Stimulated activated CD4-positive, alpha-beta T cell treated with anti-CD3 and anti-CD28 coated beads, Interleukin-1b, Interleukin-23, amount 100 ng/mL, for 4 hours (primary cell): Measurements from ENCODE around the gene PLAC1.
A peak's percentile ranks its signal among the peaks of the same experiment; 100 is the strongest.

ENCODE experiments used
- DNase-seq, 2 donors: peaks; one replicate each; pipeline ENCODE4 v3.0.0-alpha.2; 2020; ENCODE audit warnings: low read depth in 2 of 2

The PLAC1 gene

DNA sequence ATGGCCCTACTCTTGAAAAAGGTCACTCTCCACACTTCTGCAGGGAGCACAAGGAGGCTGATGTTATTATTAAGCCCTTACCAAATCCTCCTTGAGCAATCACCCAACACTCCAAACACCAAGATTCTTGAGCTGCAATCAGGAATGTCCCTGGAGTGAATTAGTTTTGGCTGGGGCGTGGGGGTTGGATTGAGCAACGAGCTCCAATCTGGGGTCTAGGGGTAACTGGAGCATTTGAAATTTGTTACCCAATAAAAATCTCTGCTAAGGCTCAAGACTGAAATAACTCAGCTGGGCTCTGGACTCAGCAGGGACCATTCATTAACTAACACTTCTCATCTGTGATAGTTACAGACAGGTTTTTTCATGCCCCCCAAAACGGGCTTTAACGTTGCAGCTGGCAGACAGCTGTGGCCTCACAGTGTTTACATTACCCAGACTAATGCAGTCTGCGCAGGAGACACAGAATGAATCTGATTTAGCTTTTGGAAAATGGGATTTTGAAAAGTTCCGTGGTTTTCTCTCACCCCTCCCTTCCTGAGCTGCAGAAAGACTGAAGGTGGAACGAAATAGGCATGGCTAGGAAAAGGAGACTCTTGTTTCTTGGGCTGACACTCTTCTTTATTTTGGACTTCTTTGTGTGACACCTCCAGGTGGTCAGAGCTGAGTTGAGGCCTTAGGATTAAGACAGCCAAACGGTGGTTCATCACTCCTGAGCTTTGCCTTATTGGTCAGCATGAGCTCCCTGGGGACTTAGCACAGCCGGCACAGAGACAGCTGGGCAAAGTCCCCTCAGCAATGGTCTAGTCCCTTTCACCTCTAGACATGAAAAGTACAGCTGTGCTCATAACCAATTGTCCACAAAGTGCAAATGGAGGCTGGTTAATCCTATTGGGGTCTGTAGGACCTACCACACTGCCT, 26.6 kb downstream of the PLAC1 start:
- DNase-seq = no peak

- no peak for DNase-seq
These were observed 29.6 kb downstream of the PLAC1 start for GRCh38 chrX:134628663-134629062.

DNA sequence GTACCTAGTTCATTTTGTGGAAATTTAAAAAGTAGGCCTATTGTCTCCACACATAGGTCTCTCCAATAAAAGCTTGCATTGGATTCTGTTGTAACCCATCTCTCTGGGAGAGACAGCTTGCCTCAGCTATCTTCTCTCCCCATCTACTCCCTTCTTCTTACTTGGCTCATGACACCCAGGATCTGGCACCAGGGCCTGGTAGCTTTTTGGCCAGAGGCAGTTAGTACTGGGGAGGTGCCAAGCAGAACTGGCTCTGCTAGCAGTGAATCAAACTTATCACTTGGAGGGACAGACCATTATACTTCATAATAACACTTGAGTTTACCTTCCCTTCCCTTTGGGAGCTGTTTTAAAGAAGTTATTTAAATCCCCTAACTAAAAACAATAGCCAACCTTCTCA, 31.8 kb downstream of the PLAC1 start:
- DNase-seq = no peak

- DNase-seq = no peak
These were observed 33.0 kb downstream of the PLAC1 start for GRCh38 chrX:134625315-134625718.

DNA sequence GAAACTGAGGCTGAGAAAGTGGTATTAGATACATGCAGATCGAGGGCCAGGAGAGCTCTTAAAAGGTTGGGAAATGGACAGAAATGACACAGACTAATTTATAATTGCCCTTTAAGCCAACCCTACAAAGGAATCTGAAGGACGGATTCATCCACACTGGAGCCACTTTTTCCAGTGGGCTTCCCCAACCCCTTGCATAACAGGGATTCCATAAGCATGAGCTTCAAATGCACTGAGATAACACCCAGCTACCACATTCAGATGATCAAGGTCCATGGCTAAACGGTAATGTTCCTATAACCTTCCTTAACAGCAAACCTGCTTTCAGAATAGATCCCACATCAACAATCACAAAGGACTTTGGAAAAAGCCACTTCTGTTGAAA, 34.2 kb downstream of the PLAC1 start:
- DNase-seq = no peak

GRCh38 chrX:134623293-134624045, 34.8 kb downstream of the PLAC1 start:
- DNase-seq = no peak

GRCh38 chrX:134622813-134623185, 35.5 kb downstream of the PLAC1 start:
- DNase-seq = no peak

- DNase-seq = peak in 1 of 2 donors; percentile 2
These were observed 36.0 kb downstream of the PLAC1 start for GRCh38 chrX:134622056-134622812.

DNA sequence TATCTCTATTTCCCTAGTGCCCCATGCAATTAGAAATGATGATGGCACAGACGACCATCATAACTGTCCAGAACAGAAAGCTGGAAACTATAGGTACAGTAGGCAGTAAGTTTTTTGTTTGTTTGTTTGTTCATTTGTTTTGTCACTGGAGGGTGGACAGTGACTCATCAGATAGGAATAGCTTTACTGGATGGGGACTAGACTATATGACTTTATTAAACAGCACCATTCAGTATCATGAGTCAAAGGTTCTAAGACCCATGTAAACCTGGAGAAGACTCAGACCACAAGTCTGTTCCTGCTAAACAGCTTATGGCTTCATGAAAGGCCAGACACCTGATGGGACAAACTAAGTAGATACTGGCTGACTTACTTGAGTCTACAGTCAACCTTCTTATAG, 38.4 kb downstream of the PLAC1 start:
- no peak for DNase-seq

DNA sequence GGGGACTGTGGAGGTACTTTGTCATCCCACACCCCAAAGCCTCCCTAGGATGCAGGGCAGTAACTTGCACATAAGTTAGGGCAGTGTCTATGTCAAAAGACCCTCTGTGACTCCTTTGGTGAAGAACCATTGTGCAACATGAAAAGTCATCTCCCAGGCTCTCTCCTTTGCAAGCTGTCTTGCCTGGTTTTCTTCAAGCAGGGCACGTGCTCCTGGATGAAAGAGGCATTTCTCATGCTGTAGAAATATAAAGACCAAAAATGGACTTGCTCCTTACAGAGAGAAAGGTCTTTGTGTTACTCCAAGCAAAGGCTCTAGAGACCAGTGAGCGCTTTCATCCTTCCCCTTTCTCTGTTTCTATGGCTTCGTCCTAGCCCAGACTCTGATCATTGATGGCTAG, 44.9 kb downstream of the PLAC1 start:
- no peak for DNase-seq

GRCh38 chrX:134608153-134608552, 50.1 kb downstream of the PLAC1 start:
- DNase-seq = no peak

GRCh38 chrX:134607523-134607922, 50.7 kb downstream of the PLAC1 start:
- DNase-seq = no peak

DNA sequence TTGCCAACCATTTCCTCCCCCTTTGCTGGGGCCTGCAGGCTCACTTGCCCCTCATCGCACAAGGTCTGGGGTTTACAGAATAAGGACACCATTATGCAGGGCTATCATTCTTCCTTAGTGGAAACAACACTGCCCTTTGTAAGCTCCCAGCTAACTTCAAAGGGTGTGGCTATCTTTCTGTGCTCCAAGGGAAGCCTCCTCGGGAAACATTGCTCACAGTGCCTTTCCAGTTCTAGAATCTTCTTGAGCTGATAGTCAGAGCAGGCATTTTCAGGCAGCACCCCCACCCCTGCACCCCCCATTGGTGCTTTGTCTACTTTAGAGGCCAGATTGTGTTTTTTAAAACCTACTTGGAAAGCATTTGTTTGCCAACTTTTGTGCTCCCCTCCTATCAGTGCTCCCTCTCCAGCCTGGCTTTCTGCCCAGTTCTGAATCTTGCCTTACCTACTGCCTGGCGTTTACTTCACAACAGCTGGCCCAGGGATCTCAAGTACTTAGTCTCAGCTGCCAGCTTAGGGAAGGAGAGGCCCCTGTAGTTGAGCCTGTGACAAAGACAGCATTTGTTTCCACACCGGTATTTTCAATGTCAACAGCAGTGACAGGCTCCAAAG, 53.5 kb downstream of the PLAC1 start:
- DNase-seq = no peak

GRCh38 chrX:134603806-134604700, 54.2 kb downstream of the PLAC1 start:
- no peak for DNase-seq

- DNase-seq = no peak
These were observed 55.9 kb downstream of the PLAC1 start for GRCh38 chrX:134602410-134602809.

GRCh38 chrX:134601240-134601765, 57.0 kb downstream of the PLAC1 start:
- DNase-seq = no peak

DNA sequence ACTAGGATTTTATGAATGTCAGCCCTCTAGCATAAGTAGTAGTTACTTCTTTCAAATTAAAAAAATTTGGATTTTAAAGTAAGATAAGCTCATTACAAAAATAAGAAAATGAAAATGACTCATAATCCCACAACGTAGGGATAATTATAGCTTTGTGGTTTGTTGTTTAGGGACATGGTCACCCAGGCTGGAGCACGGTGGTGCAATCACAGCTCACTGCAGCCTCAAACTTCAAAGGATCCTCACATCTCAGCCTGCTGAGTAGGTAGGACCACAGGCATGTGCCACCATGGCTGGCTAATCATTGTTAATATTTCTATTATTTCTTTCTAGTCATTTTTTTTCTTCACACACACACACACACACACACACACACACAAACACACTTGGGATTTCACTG, 57.6 kb downstream of the PLAC1 start:
- DNase-seq = no peak

DNA sequence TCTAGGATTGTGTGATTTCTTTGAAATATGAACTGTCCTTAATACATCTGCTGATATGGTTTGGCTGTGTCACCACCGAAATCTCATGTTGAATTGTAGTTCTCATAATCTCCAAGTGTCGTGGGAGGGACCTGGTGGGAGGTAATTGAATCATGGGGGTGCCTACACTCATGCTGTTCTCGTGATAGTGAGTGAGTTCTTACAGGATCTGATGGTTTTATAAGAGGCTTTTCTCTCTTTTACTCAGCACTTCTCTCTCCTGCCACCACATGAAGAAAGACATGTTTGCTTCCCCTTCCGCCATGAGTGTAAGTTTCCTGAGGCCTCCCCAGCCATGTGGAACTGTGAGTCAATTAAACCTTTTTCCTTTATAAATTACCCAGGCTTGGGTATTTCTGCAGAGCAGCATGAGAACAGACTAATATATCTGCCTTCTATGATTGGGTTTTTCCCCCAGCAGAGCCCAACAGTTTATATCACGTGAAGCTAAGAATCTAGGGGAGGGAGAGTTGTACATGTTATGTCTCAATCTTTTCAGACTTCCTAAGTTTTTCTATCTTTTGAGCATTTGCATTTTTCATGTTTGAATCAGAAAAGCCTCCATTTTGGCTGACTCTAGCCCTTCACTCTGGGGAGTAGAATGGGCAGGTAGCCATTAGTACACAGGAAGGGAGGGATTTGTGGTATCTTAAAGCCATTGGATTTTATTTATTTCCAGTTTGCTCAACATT, 58.9 kb downstream of the PLAC1 start:
- no peak for DNase-seq

- DNase-seq = no peak
These were observed 66.0 kb downstream of the PLAC1 start for GRCh38 chrX:134592303-134592702.

GRCh38 chrX:134591502-134591901, 66.8 kb downstream of the PLAC1 start:
- DNase-seq = no peak
